IgD-negative memory B cell (primary cell): ENCODE results near the gene DBP. TPM values are rescaled to one million over a fixed set of nuclear protein-coding genes. Genes with fewer than 3 reads are reported as not detected.
A peak's percentile ranks its signal among the peaks of the same experiment; 100 is the strongest.

Source experiments
- H3K27ac Mint-ChIP-seq, 3 donors: one replicate each; pipeline ENCODE4 v1.8.0; 2020 to 2022; ENCODE audit warnings: mild to moderate bottlenecking in 3 of 3, mixed read lengths in 3 of 3, moderate library complexity in 1 of 3
- H3K27me3 Mint-ChIP-seq: one replicate; pipeline ENCODE4 v1.8.0; 2021; ENCODE audit warnings: mixed read lengths
- H3K36me3 Mint-ChIP-seq: one replicate; pipeline ENCODE4 v1.8.0; 2020; ENCODE audit warnings: mild to moderate bottlenecking, mixed read lengths
- H3K4me1 Mint-ChIP-seq, 3 donors: one replicate each; pipeline ENCODE4 v1.8.0; 2020 to 2022; ENCODE audit warnings: mixed read lengths in 3 of 3, mild to moderate bottlenecking in 1 of 3
- H3K4me3 Mint-ChIP-seq, 4 donors: one replicate each; pipeline ENCODE4 v1.8.0; 2020 to 2022; ENCODE audit warnings: mild to moderate bottlenecking in 4 of 4, mixed read lengths in 4 of 4, moderate library complexity in 3 of 4
- H3K9me3 Mint-ChIP-seq, 3 donors: one replicate each; pipeline ENCODE4 v1.8.0; 2020 to 2021; ENCODE audit warnings: mixed read lengths in 3 of 3, mild to moderate bottlenecking in 1 of 3
- polyA plus RNA-seq: library from polyadenylated mRNA; unstranded; fragments of 300-500 nt; fragmentation: Illumina TruSeq; gene quantifications from one replicate; pipeline ENCODE4 v1.2.3, GENCODE V29; 2021

DBP gene
- polyA plus RNA-seq, 1 donor from 2014 or later: 86.1 TPM

GRCh38 chr19:48656840-48657474 is 19.8 kb upstream of the DBP start:
- Mint-ChIP-seq H3K27me3 (no peaks in the 10 kb centered on the region), H3K9me3 (no peaks in the 10 kb centered on the region), H3K27ac (no peak overlapping the region), H3K4me1 (peaks cover 8 to 17% (median 15%) of the 10 kb centered on the region in 3 donors), H3K36me3 (no peaks in the 10 kb centered on the region), H3K4me3 (peak overlapping the region in 1 of 4 donors; percentile 24)

- H3K9me3 Mint-ChIP-seq: no peaks in the 10 kb centered on the region
- H3K36me3 Mint-ChIP-seq: no peaks in the 10 kb centered on the region
- H3K4me3 Mint-ChIP-seq: peak overlapping the region in 2 of 4 donors; percentile 9 to 38
- H3K27ac Mint-ChIP-seq: peak overlapping the region in 1 of 3 donors; percentile 12
- no peaks in the 10 kb centered on the region for H3K27me3 Mint-ChIP-seq
- H3K4me1 Mint-ChIP-seq: peaks cover 8 to 13% (median 10%) of the 10 kb centered on the region in 3 donors
Observed at GRCh38 chr19:48654299-48655059, 17.3 kb upstream of the DBP start.

GRCh38 chr19:48651683-48652048 is 14.5 kb upstream of the DBP start:
- Mint-ChIP-seq H3K36me3 (no peaks in the 10 kb centered on the region), H3K4me1 (peaks cover 11 to 23% (median 20%) of the 10 kb centered on the region in 3 donors), H3K27ac (peak overlapping the region; percentile 71 to 90 (median 76)), H3K4me3 (peak overlapping the region in 1 of 4 donors; percentile 56), H3K9me3 (peaks cover 0 to 2% (median 0%) of the 10 kb centered on the region in 3 donors), H3K27me3 (no peaks in the 10 kb centered on the region)

DNA sequence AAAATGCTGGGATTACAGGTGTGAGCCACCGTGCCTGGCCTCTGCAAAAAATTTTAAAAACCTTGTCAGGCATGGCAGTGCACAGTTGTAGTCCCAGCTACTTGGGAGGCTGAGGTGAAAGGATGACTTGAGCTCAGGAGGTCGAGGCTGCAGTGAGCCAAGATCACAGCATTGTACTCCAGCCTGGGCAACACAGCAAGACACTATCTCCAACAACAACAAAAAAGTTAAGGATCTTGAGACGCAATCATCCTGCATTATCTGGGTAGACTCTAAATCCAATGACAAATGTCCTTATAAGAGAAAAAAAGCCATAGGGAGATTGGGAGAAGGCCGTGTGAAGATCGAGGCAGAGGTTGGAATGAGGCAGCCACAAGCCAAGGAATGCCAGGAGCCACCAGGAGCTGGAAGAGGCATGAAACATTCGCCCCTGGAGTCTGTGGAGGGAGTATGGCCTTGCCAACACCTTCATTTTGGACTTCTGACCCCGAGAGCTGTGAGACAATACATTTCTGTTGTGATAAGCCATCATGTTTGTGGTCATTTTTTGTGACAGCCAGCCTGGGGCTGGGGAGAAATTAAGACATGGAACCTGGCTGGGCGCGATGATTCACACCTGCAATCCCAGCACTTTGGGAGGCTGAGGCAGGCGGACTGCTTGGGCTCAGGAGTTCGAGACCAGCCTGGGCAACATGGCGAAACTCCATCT is 13.9 kb upstream of the DBP start:
- Mint-ChIP-seq H3K27me3 (no peaks in the 10 kb centered on the region), H3K36me3 (no peaks in the 10 kb centered on the region), H3K4me1 (peaks cover 11 to 23% (median 22%) of the 10 kb centered on the region in 3 donors), H3K9me3 (peaks cover 0 to 2% (median 0%) of the 10 kb centered on the region in 3 donors), H3K4me3 (peak overlapping the region in 1 of 4 donors; percentile 39), H3K27ac (peak overlapping the region; percentile 37 to 90 (median 86))

DNA sequence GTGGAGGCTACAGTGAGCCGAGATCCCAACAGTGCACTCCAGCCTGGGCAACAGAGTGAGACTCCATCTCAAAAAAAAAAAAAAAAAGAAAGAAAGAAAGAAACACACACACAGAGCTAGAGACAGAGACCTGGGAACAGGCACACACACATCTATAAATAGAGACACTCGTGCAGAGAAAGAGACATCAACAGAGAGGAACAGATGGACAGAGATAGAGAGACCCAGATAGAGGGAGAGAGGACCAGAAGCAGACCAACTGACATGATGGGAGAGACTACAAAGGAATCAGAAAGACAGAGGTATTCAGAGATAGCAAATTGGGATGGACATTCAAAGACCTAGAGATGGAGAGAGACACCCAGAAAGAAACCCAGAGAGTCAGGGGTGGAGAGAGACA is 11.0 kb upstream of the DBP start:
- H3K4me3 Mint-ChIP-seq: peak overlapping the region in 3 of 4 donors; percentile 8 to 80 (median 78)
- H3K36me3 Mint-ChIP-seq: peaks cover 1% of the 10 kb centered on the region
- H3K27ac Mint-ChIP-seq: peak overlapping the region in 2 of 3 donors; percentile 1 to 31
- H3K9me3 Mint-ChIP-seq: peaks cover 0 to 2% (median 0%) of the 10 kb centered on the region in 3 donors
- H3K27me3 Mint-ChIP-seq: no peaks in the 10 kb centered on the region
- H3K4me1 Mint-ChIP-seq: peaks cover 11 to 33% (median 28%) of the 10 kb centered on the region in 3 donors

DNA sequence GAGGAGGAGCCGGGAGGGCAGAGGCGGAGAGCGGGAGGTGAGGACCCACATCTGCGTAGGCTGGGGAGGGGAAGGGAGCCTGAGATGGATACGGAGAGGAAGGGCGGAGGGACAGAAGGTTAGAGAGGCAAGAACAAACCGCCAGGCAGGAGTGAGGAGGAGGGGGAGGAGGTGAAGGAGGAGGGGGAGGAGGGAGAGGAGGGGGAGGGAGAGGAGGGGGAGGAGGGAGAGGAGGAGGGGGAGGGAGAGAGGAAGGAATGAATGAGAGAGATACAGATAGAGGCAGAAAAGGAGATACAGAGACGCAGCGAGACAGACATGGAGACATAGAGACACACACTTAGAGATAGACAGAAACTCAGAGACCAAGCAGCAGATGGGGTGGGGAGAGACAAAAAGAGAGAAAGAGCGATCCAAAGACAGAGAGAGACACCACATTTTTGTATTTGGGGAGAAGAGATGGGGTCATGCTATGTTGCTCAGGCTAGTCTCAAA is 9.6 kb upstream of the DBP start:
- H3K9me3 Mint-ChIP-seq: peaks cover 0 to 2% (median 0%) of the 10 kb centered on the region in 3 donors
- no peaks in the 10 kb centered on the region for H3K27me3 Mint-ChIP-seq
- peaks cover 1% of the 10 kb centered on the region for H3K36me3 Mint-ChIP-seq
- H3K27ac Mint-ChIP-seq: peak overlapping the region; percentile 37 to 84 (median 73)
- H3K4me1 Mint-ChIP-seq: peaks cover 10 to 33% (median 27%) of the 10 kb centered on the region in 3 donors
- H3K4me3 Mint-ChIP-seq: peak overlapping the region; percentile 11 to 89 (median 52)

- Mint-ChIP-seq H3K27me3 (no peaks in the 10 kb centered on the region), H3K9me3 (peaks cover 0 to 2% (median 0%) of the 10 kb centered on the region in 3 donors), H3K27ac (peak within 1 kb of the TSS; percentile 73 to 94 (median 76)), H3K36me3 (peaks cover 1% of the 10 kb centered on the region), H3K4me1 (peaks cover 10 to 30% (median 29%) of the 10 kb centered on the region in 3 donors), H3K4me3 (peak within 1 kb of the TSS; percentile 81 to 97 (median 90))
Observed at GRCh38 chr19:48646001-48646721, 9.0 kb upstream of the DBP start, which contains the start of gene CA11. TSS of gene CA11 (minus strand) at chr19:48646187. CDS start at chr19:48645632, 555 bp downstream.

GRCh38 chr19:48645620-48646000 is 8.4 kb upstream of the DBP start:
- Mint-ChIP-seq H3K4me3 (peak overlapping the region; percentile 81 to 97 (median 90)), H3K4me1 (peaks cover 10 to 30% (median 27%) of the 10 kb centered on the region in 3 donors), H3K27me3 (no peaks in the 10 kb centered on the region), H3K27ac (peak overlapping the region; percentile 5 to 94 (median 76)), H3K9me3 (peaks cover 0 to 2% (median 0%) of the 10 kb centered on the region in 3 donors), H3K36me3 (peaks cover 1% of the 10 kb centered on the region)

DNA sequence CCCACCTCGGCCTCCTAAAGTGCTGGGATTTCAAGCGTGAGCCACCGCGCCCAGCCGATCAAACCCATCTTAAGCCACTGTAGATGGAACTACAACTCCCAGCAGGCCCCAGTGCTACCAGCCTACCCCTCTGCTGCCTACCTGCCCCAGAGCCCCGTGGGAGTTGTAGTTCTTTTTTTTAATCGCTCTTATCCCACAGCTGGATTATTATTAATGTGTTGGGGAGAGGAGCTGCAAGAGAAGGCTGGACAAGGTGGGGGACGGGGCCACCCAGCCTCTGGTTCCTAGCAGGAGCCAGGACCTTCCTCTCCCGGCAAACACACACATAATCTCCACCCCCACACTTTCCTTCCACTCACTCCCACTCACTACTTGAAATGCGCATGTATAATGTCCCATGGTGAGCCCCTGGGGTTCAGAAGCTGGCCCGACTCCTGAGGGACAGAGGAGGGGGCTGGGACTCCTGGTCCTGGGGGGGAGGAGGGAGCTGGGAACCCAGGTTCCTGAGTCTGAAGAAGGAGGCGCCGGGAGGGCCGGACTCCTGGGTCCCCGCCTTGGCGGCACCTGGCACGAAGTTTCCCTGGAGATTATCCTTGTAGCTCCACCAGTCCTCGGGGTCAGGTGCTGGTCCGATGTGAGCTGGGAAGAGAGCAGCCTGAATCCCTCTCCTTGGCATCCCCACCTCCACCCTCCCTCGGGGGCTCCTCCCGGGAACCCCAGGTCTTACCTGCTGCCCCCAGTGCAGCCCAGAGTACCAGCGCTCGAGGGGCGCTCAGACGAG is 7.8 kb upstream of the DBP start:
- Mint-ChIP-seq H3K27me3 (no peaks in the 10 kb centered on the region), H3K4me1 (peaks cover 10 to 31% (median 27%) of the 10 kb centered on the region in 3 donors), H3K9me3 (peaks cover 0 to 2% (median 0%) of the 10 kb centered on the region in 3 donors), H3K27ac (peak overlapping the region; percentile 5 to 94 (median 76)), H3K4me3 (peak overlapping the region; percentile 81 to 97 (median 90)), H3K36me3 (peaks cover 1% of the 10 kb centered on the region)

DNA sequence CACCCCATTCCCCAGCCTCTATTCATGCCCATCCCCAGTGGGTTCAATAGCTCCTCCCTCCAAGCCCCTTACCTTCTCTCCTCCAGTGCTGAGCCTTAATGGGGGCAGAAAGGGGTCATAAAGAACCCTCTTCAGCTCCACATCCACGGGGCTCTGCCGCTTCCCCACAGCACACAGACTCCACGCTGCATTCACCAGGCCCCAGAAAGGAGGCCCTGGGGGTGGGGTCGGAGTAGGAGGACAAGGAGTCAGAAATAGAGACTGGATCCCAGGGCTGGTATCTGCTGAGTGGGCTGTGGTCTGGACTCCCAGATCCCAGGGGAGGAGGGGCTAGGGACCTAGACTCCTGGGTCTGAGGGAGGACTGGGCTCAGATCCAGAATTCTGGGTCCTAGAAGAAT is 7.2 kb upstream of the DBP start:
- H3K9me3 Mint-ChIP-seq: peaks cover 0 to 2% (median 0%) of the 10 kb centered on the region in 3 donors
- peaks cover 3% of the 10 kb centered on the region for H3K36me3 Mint-ChIP-seq
- no peaks in the 10 kb centered on the region for H3K27me3 Mint-ChIP-seq
- peaks cover 10 to 31% (median 26%) of the 10 kb centered on the region in 3 donors for H3K4me1 Mint-ChIP-seq
- peak overlapping the region in 2 of 4 donors; percentile 19 to 97 for H3K4me3 Mint-ChIP-seq
- peak overlapping the region; percentile 5 to 31 (median 30) for H3K27ac Mint-ChIP-seq

GRCh38 chr19:48642862-48643261 is 5.7 kb upstream of the DBP start:
- Mint-ChIP-seq H3K27me3 (no peaks in the 10 kb centered on the region), H3K9me3 (no peaks in the 10 kb centered on the region), H3K4me3 (peak overlapping the region in 1 of 4 donors; percentile 79), H3K27ac (peak overlapping the region in 2 of 3 donors; percentile 27 to 42), H3K4me1 (peaks cover 14 to 34% (median 31%) of the 10 kb centered on the region in 3 donors), H3K36me3 (peaks cover 6% of the 10 kb centered on the region)

GRCh38 chr19:48641850-48642249 is 4.7 kb upstream of the DBP start:
- no peaks in the 10 kb centered on the region for H3K27me3 Mint-ChIP-seq
- H3K4me1 Mint-ChIP-seq: peaks cover 10 to 30% (median 26%) of the 10 kb centered on the region in 3 donors
- H3K27ac Mint-ChIP-seq: peak overlapping the region in 1 of 3 donors; percentile 61
- no peak overlapping the region for H3K4me3 Mint-ChIP-seq
- H3K36me3 Mint-ChIP-seq: peaks cover 6% of the 10 kb centered on the region
- H3K9me3 Mint-ChIP-seq: no peaks in the 10 kb centered on the region
